GM18873 (cell line): Measurements from ENCODE around the gene VIPR2.
"Not testable (repeated sequence)": the region's sequence is repeated elsewhere in the genome, so short reads cannot be mapped to it uniquely, and the experiment has no call there.

Experiments
- ATAC-seq: cut with Tn5 transposase; IDR thresholded peaks from one replicate; pipeline ENCODE4 v1.9.1; 2021; ENCODE audit warnings: mild to moderate bottlenecking, moderate library complexity, moderate number of reproducible peaks; ENCODE audit not compliant: unreplicated experiment, low FRiP score

Gene VIPR2

GRCh38 chr7:158998261-158998660, 146.4 kb downstream of the VIPR2 start:
- ATAC-seq = not testable (repeated sequence)

- ATAC-seq = no peak
Observed at GRCh38 chr7:158997471-158997870, 147.2 kb downstream of the VIPR2 start.

- no peak for ATAC-seq
Observed at GRCh38 chr7:158997110-158997453, 147.6 kb downstream of the VIPR2 start.

- no peak for ATAC-seq
Observed at GRCh38 chr7:158996214-158997109, 148.2 kb downstream of the VIPR2 start.

- ATAC-seq = no peak
Observed at GRCh38 chr7:158995514-158995913, 149.2 kb downstream of the VIPR2 start.

GRCh38 chr7:158994687-158995086, 150.0 kb downstream of the VIPR2 start:
- ATAC-seq = no peak

- no peak for ATAC-seq
Observed at GRCh38 chr7:158993591-158993990, 151.1 kb downstream of the VIPR2 start.

- ATAC-seq = no peak
Observed at GRCh38 chr7:158992759-158993158, 151.9 kb downstream of the VIPR2 start.

GRCh38 chr7:158991824-158992621, 152.6 kb downstream of the VIPR2 start:
- no peak for ATAC-seq

- no peak for ATAC-seq
Observed at GRCh38 chr7:158988996-158989395, 155.7 kb downstream of the VIPR2 start.

- no peak for ATAC-seq
Observed at GRCh38 chr7:158988302-158988862, 156.3 kb downstream of the VIPR2 start.

GRCh38 chr7:158987691-158988090, 157.0 kb downstream of the VIPR2 start:
- no peak for ATAC-seq

GRCh38 chr7:158985583-158985982, 159.1 kb downstream of the VIPR2 start:
- ATAC-seq = no peak

GRCh38 chr7:158984007-158984406, 160.7 kb downstream of the VIPR2 start:
- ATAC-seq = not testable (repeated sequence)

- ATAC-seq = not testable (repeated sequence)
Observed at GRCh38 chr7:158982080-158982479, 162.6 kb downstream of the VIPR2 start.

- no peak for ATAC-seq
Observed at GRCh38 chr7:158979635-158980351, 164.9 kb downstream of the VIPR2 start.

GRCh38 chr7:158979023-158979529, 165.6 kb downstream of the VIPR2 start:
- ATAC-seq = no peak
